ENCODE measurements around the gene TMEM176A.

TMEM176A gene

DNA sequence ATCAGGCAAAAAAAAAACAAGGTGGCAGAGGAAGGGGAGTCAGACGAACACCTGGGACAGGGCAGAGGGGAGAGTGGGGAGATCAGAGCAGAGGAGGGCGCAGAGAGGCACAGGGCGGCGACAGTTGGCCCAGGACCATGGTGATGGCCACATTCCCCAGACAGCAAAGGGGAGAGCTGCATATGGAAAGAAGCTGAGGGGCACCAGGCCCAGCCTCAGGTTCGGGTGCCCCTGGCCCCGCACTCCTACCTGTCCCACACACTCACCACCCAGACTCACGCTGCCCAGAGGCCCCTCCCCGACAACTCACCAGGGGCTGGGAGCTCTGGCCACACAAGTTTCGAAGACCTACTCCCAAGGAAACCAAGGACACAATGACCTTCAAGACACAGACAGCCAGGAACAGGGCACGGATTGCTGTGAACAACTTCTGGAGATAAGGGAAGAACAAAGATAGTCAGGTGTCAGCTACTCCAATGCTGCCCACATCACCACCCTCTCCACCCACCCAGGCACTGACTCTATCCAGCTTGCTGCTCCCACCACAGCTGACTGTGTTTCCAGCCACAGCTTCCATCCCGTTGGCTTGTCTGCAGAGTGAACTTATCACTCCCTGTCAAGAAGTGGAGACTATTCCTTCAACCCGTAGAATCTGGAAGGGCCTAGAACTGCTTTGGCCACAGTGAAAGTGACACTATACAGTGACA is 8.7 kb upstream of the TMEM176A start:
- no peaks in the 10 kb centered on the region for H3K27me3 ChIP-seq
- H3K9ac ChIP-seq, result no peak overlapping the region; a peak in 1 of 22 replicates
- no peaks in the 10 kb centered on the region for H3K36me3 ChIP-seq
- peak overlapping the region in 1 of 11 experiments; percentile 15; a peak in 1 of 22 replicates for H3K27ac ChIP-seq
- no peak for TF ChIP-seq Cebpa-rat (IDR thresholded peaks at IDR 0.05)
- no peaks in the 10 kb centered on the region for H4K20me1 ChIP-seq
- no peak overlapping the region for H3K4me3 ChIP-seq
- H3K4me2 ChIP-seq, result peak overlapping the region in 1 of 11 experiments; percentile 91; a peak in 2 of 22 replicates
- H3K9me3 ChIP-seq (replicated peaks in 1 of 11), result no peaks in the 10 kb centered on the region; a peak in 1 of 22 replicates
- H3K4me1 ChIP-seq, result peaks cover 17 to 50% (median 25%) of the 10 kb centered on the region in 10 experiments

DNA sequence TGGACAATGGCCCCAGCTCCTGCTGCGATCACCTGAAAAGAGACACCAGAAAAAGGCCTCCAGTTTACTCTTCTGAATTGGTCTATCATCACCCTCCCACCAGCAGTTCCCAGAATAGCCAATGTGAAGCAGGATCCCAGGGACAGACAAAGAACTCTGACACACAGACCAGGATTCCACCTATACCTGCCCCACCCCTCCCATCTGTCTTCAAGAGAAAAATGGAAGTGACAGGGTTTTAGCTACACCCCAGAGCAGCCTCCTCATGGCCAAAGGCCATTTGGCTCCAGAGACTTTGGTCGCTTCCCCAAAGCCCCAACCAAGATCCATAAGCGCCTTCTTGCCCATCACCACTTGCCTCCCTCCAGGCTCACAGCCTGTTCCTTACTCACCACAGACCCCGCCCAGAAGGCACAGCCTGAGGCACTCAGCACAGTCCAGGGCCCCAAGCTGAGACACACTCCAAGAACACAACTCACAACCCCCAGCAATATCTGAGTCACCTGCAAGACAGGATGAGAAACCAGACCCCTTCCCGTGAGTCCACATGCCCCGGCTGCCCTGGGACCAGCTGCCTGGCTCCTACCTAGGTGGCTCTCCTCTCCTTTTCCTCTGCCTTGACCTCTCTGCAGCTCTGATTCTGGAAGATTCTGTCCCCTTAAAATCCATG is 6.9 kb upstream of the TMEM176A start:
- peaks cover 0 to 34% (median 9%) of the 10 kb centered on the region in 10 experiments; a peak in 16 of 20 replicates for H3K4me1 ChIP-seq
- no peaks in the 10 kb centered on the region; a peak in 1 of 22 replicates for H3K9me3 ChIP-seq (replicated peaks in 1 of 11)
- H3K27ac ChIP-seq, result no peak overlapping the region
- H3K36me3 ChIP-seq, result no peaks in the 10 kb centered on the region
- no peak overlapping the region for H3K4me2 ChIP-seq
- no peak overlapping the region for H3K4me3 ChIP-seq
- TF ChIP-seq Cebpa-rat (IDR thresholded peaks at IDR 0.05), result no peak
- no peaks in the 10 kb centered on the region for H3K27me3 ChIP-seq
- H4K20me1 ChIP-seq, result no peaks in the 10 kb centered on the region
- H3K9ac ChIP-seq, result no peak overlapping the region

DNA sequence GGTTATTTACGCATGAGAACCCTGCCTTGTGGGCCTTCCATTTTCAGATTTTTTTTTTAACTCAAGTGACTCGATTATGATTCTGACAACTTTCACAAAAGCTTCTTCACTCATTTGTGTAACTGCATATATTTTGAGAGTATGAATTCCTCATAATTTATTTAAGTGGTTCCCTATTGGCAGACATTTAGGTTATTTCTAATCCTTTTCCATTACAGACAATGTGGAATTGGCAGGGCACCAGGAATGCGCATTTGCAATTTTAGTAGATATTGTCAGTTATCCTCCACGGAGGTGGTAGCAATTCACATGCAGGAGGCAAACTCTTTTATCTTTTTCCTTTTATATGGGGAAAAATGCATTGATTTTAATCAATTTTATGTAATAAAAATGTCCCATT is 2.9 kb upstream of the TMEM176A start:
- TF ChIP-seq Cebpa-rat (IDR thresholded peaks at IDR 0.05), result no peak
- no peak overlapping the region for H3K4me3 ChIP-seq
- no peak overlapping the region for H3K9ac ChIP-seq
- H3K36me3 ChIP-seq, result no peaks in the 10 kb centered on the region
- peaks cover 0 to 9% (median 7%) of the 10 kb centered on the region in 10 experiments; a peak in 8 of 20 replicates for H3K4me1 ChIP-seq
- no peak overlapping the region for H3K27ac ChIP-seq
- H4K20me1 ChIP-seq, result no peaks in the 10 kb centered on the region
- peaks cover 0 to 21% (median 9%) of the 10 kb centered on the region in 11 experiments; a peak in 12 of 22 replicates for H3K9me3 ChIP-seq (replicated peaks in 1 of 11)
- H3K27me3 ChIP-seq, result no peaks in the 10 kb centered on the region
- no peak overlapping the region for H3K4me2 ChIP-seq

GRCh38 chr7:150799156-150799555 is 1.4 kb upstream of the TMEM176A start:
- Histone ChIP-seq H3K4me3 (no peak overlapping the region), H3K36me3 (no peaks in the 10 kb centered on the region), H3K9ac (no peak overlapping the region), H3K27ac (no peak overlapping the region), H4K20me1 (no peaks in the 10 kb centered on the region), H3K9me3 (replicated peaks in 1 of 11) (peaks cover 0 to 21% (median 9%) of the 10 kb centered on the region in 11 experiments; a peak in 12 of 22 replicates), H3K27me3 (no peaks in the 10 kb centered on the region), H3K4me1 (peaks cover 0 to 9% (median 7%) of the 10 kb centered on the region in 10 experiments; a peak in 8 of 20 replicates), H3K4me2 (no peak overlapping the region)
- TF ChIP-seq Cebpa-rat (IDR thresholded peaks at IDR 0.05), result no peak

DNA sequence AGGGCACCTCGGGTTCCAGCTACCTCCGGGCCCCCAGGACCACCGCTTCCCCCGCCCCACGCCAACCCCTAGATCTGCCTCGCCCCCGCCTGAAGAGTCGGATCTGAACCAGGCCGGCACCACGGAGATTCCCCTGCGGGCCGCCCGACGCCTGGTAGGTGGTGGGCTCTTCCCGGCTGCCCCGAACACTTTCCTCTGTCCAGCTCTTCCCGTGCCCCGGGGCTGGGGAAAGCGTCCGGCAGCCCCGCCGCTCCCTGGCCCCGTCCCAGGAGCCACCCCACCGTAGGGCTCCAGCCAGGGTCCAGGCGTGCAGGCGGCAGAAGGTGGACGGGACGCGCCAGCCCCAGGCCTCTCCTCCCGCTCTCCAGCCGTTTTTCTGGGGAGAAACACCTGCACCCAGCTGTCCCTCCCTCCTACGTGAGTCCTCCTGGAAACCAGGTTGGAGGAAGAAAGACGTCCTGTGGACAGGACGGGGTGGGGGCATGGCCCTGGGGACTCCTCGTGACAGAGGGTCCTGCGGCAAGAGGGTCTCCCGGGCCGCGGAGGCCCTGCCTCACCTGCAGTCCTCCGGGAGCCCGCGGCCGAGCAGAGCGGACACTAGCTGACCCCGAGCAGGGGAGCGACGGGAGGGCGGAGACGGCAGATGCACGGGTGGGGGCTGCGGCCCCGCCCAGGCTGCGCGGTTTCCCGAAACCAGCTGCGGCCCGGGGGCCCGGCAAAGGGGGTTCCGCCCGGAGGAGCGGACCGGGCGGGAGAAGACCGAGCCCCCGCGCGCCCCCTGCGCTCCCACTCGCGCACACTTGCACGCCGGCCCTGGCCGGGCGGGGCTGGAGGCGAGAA is 608 bp upstream of the TMEM176A start, which contains the start of gene TMEM176B:
TSS of gene TMEM176B (minus strand) at position 624 of the 840 bp plus-strand sequence. CDS start 3,795 bp downstream, outside the sequence.
- no peak for TF ChIP-seq Cebpa-rat (IDR thresholded peaks at IDR 0.05)
- H3K27me3 ChIP-seq, result no peaks in the 10 kb centered on the region

DNA sequence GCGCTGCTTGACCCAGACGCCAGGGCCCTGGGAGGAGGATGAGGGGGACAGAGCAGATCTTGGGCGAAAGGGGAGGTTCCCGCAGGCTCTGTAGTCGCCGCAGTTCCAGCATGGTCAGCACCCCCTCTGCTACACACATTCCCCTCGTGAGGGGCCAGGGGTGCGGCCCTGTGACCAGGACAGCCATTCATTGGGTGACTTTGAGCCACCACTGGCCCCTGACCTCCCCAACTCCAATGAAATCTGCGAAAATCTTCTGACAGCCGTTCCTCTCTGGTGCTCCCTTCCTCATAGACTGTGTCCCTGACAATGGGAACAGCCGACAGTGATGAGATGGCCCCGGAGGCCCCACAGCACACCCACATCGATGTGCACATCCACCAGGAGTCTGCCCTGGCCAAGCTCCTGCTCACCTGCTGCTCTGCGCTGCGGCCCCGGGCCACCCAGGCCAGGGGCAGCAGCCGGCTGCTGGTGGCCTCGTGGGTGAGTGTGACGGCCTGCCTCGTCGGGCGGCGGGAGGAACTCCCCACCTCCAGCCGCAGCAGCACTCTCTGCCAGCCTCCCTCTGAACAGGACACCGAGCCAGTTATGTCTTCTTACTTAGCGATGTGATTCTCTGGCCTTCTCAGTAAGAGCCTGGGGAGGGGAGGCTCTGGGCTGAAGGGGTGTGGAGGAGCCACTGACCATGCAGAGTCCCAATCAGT is 825 bp downstream of the TMEM176A start:
- TF ChIP-seq Cebpa-rat (IDR thresholded peaks at IDR 0.05), result no peak

More for the DNA sequence above, 608 bp upstream of the TMEM176A start, which contains the start of gene TMEM176B:
- Histone ChIP-seq H3K4me3 (no peak within 1 kb of the TSS), H3K4me1 (peaks cover 0 to 9% (median 7%) of the 10 kb centered on the region in 10 experiments; a peak in 8 of 20 replicates), H3K9ac (no peak within 1 kb of the TSS), H3K36me3 (no peaks in the 10 kb centered on the region), H4K20me1 (no peaks in the 10 kb centered on the region), H3K9me3 (replicated peaks in 1 of 11) (peaks cover 0 to 23% (median 10%) of the 10 kb centered on the region in 11 experiments; a peak in 15 of 22 replicates), H3K4me2 (no peak within 1 kb of the TSS), H3K27ac (no peak within 1 kb of the TSS)

DNA sequence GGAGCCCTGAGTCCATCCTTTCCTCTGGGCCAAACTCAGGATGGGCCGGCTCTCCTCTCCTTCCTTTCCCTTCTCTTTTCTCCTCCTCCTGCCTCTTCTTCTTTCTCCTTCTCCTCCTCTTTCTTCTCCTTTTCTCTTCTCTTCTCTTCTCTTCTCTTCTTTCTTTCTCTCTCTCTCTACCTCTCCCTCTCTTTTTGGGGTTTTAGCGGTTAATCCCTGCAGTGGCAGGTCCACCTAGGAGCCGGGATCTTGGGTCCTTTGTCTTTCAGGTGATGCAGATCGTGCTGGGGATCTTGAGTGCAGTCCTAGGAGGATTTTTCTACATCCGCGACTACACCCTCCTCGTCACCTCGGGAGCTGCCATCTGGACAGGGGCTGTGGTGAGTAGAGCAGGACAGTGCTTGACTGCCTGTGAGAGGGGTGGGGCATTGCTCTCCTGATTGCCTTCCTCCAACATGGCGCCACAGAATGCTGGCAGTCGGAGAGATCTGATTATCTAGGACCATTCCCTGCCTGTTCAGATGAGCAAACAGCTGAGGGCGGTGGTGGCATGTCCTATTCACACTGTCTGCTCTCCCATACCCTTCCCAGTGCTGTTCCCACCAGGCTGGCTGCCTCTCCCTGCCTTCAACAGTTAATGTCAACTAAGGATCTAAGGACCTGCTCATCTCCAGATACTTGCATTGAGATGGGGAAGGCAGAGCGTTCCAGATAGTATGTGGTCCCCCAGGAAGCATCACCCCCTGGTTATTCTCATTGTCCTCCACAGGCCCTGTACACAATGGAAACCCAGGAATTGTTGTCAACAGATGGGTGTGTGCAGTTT is 1.6 kb downstream of the TMEM176A start:
- no peak overlapping the region for H3K27ac ChIP-seq
- no peak overlapping the region for H3K9ac ChIP-seq
- H4K20me1 ChIP-seq, result no peaks in the 10 kb centered on the region
- H3K27me3 ChIP-seq, result no peaks in the 10 kb centered on the region
- H3K9me3 ChIP-seq (replicated peaks in 1 of 11), result peaks cover 18 to 44% (median 32%) of the 10 kb centered on the region in 11 experiments
- H3K4me3 ChIP-seq, result no peak overlapping the region
- no peak for TF ChIP-seq Cebpa-rat (IDR thresholded peaks at IDR 0.05)
- no peak overlapping the region for H3K4me2 ChIP-seq
- no peaks in the 10 kb centered on the region for H3K4me1 ChIP-seq
- 0 out of 22 replicates have a peak, but pooled peaks cover 0 to 2% (median 0%) of the 10 kb centered on the region in 11 experiments for H3K36me3 ChIP-seq

More for the DNA sequence above, 825 bp downstream of the TMEM176A start:
- no peaks in the 10 kb centered on the region for H4K20me1 ChIP-seq
- H3K4me2 ChIP-seq, result no peak overlapping the region
- H3K9me3 ChIP-seq (replicated peaks in 1 of 11), result peaks cover 10 to 37% (median 24%) of the 10 kb centered on the region in 11 experiments
- H3K27me3 ChIP-seq, result no peaks in the 10 kb centered on the region
- no peak overlapping the region for H3K4me3 ChIP-seq
- 0 out of 22 replicates have a peak, but pooled peaks cover 0 to 2% (median 0%) of the 10 kb centered on the region in 11 experiments for H3K36me3 ChIP-seq
- no peaks in the 10 kb centered on the region for H3K4me1 ChIP-seq
- H3K9ac ChIP-seq, result no peak overlapping the region
- no peak overlapping the region for H3K27ac ChIP-seq
